Measurements from ENCODE around the gene ELMO1.

Gene ELMO1

DNA sequence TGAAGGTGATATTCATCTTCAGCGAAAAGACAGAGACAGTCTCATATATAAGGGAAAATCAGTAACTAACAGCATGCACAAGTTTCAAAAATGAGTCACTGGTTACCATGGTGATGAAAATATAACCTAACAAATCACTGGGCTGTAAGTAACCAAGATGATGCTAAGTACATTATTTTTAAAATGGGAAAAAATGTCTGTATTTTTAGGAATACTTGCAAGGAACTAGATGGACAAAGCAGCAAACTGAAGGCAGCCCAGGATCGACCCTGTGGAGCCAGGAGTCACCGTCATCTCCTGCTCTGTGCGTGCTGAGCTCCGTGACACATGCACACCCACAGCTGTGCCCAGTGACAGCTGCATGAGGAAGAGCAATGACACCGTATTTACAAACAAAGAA lies 137.3 kb downstream of the ELMO1 start:
- TF ChIP-seq JUND (IDR thresholded peaks at IDR 0.05; ENCODE audit: low read depth) = no peak
- no peak for DNase-seq (ENCODE audit: low read depth in 1 of 2, low spot score in 1 of 2)
- in situ Hi-C loops (cut with HindIII; ENCODE audit: low pct_unique_long_range_greater_than_20kb, low sequenced_read_pairs) = no loop called here

DNA sequence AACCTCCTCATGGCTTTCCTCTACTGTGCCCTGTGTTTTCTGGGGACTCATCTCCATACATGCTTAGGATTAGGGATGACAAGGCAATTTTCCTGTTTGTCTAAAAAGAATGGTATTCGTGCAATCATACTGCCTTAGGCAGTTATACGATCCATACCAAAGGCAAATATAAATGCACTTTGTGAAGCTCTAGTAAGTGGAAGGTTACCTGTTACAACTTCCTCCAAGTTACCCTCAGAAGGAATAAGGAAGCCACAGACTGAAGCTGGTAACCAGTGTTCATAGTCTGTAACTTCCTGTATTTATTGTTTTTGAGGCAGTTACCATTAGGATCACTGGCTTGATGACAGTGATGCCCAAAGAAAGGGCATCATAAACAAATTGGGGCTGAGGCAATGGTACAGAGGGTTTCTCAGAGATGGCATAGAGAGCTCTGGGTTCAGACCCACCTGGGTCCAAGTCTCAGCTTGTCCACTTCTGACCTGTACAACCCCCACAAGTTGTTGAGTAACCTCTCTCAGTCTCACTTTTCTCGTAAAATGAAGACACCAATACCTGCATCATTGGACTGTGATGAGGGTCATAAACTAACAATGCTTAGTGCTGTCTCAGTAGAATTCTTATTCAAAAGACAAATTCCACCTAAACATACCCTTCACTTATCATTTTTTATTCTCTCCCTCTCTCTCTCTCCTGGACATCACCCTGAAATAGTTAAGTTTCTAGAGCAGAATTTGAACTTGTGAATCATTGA lies 138.2 kb downstream of the ELMO1 start:
- in situ Hi-C loops (cut with HindIII; ENCODE audit: low pct_unique_long_range_greater_than_20kb, low sequenced_read_pairs) = no loop called here
- TF ChIP-seq JUND (IDR thresholded peaks at IDR 0.05; ENCODE audit: low read depth) = no peak
- peak in 1 of 2 experiments; percentile 13 for DNase-seq (ENCODE audit: low read depth in 1 of 2, low spot score in 1 of 2)

DNA sequence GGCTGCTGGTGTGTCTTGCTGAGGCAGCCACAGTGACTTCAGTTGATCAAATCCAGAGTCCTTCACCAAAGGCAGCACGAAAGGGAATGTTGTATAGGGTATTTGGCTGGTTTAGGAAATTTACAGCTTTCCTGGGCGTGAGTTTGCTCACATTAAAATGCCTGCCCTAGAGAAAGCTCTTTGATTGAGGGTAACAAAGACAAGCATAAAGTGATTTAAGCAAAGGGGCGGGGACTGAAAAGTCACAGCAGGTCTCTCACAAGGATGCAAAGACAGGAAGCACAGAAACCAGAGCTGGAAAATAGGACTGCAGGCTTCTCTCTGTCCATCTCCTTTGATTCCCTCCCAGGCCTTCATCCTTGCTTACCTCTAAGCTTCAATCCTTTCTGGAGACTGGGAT lies 139.2 kb downstream of the ELMO1 start:
- TF ChIP-seq JUND (IDR thresholded peaks at IDR 0.05; ENCODE audit: low read depth) = no peak
- in situ Hi-C loops (cut with HindIII; ENCODE audit: low pct_unique_long_range_greater_than_20kb, low sequenced_read_pairs) = no loop called here
- no peak for DNase-seq (ENCODE audit: low read depth in 1 of 2, low spot score in 1 of 2)

DNA sequence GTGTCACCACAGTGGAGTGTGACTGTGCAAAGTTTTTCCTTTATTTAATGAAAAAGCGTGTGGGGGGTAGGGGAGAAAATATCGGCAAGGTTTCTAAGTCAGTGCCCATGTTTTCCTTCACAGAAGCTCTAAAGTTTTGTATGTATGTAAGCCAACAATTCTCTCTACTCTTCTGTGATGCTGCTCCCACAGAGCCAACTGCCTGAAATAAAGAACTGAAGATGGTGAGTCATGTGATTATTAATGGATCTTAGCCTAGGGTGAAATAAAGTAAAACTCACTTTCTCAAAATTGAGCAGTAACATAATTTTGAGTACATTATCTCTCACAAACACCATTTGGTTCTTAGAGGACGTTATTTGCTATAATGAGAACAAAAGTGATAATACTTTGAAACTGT lies 143.7 kb downstream of the ELMO1 start:
- DNase-seq (ENCODE audit: low read depth in 1 of 2, low spot score in 1 of 2) = no peak
- in situ Hi-C loops (cut with HindIII; ENCODE audit: low pct_unique_long_range_greater_than_20kb, low sequenced_read_pairs) = no loop called here
- TF ChIP-seq JUND (IDR thresholded peaks at IDR 0.05; ENCODE audit: low read depth) = no peak

DNA sequence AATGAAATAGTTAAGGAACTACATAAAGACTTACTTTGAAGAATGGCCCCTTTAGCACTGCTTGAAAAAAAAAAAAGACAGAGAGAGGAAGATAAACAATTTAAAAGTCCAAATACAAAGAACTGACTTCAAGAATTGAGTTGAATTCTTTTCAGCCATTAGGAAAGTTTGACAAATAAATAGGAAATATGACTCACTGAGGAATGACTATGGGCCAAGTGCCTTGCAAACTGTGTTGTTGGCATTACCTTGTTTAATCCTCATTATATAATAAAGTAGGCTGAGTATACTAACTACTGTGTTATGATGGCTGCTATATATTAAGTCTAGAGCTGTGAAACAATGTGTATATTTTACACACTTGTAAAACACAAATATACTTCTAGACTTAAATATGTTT lies 151.1 kb downstream of the ELMO1 start:
- no peak for TF ChIP-seq JUND (IDR thresholded peaks at IDR 0.05; ENCODE audit: low read depth)
- in situ Hi-C loops (cut with HindIII; ENCODE audit: low pct_unique_long_range_greater_than_20kb, low sequenced_read_pairs) = no loop called here
- DNase-seq (ENCODE audit: low read depth in 1 of 2, low spot score in 1 of 2) = no peak

DNA sequence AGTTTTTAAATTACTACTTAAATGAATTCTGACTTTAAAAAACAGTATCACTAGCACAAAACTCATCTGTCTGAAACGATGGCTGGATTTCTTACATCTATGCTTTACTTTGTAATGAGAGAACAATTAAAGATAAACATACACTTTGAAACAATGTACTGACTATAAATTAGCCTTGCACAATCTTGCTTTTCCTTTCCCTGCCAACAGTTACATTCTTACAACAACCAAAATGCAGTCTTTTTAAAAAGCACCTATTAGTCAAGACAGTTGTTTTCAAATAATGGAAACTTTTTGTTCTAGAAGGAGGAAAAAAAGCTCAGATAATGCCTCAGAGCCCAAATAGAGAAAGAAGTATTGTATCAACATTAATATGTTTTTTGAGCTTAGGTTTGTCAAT lies 153.3 kb downstream of the ELMO1 start:
- TF ChIP-seq JUND (IDR thresholded peaks at IDR 0.05; ENCODE audit: low read depth) = no peak
- DNase-seq (ENCODE audit: low read depth in 1 of 2, low spot score in 1 of 2) = no peak
- in situ Hi-C loops (cut with HindIII; ENCODE audit: low pct_unique_long_range_greater_than_20kb, low sequenced_read_pairs) = no loop called here

DNA sequence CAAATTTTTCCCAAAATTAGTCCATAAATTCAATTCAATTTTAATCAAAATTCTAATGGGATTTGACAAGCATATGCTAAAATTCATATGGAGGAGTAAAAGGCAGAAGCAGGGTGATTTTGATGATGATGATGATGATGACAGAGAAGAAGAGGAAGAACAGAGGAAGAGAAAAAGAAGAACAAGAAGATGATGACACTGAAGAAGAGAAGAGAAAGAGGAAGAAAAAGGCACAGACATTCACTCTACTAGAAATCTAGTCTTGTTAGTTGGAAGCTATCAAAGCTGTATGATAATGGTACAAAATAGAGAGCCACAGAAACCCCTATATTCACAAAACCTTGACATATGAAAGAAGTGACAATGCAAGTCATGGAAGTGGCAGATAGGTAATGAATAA lies 157.9 kb downstream of the ELMO1 start:
- in situ Hi-C loops (cut with HindIII; ENCODE audit: low pct_unique_long_range_greater_than_20kb, low sequenced_read_pairs) = no loop called here
- no peak for DNase-seq (ENCODE audit: low read depth in 1 of 2, low spot score in 1 of 2)
- TF ChIP-seq JUND (IDR thresholded peaks at IDR 0.05; ENCODE audit: low read depth) = no peak

DNA sequence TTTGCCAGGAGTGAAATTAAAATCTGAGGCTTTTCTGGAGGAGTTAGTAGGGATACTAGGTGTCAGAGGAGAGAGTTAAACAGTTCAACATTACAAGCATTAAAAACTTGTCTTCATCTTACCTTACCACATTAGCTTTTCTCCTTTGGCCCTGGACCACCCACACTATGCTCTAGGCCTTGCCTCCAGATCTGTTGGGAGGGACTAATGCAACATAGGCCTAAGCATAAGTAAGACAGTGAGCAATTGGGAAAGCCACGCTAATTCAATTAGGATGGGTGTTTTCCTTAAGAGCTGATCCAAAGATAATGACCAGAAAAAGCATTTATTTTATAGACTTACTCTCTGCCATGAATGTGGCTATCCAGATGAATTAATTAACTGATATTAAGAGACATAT lies 158.9 kb downstream of the ELMO1 start:
- in situ Hi-C loops (cut with HindIII; ENCODE audit: low pct_unique_long_range_greater_than_20kb, low sequenced_read_pairs) = no loop called here
- TF ChIP-seq JUND (IDR thresholded peaks at IDR 0.05; ENCODE audit: low read depth) = no peak
- no peak for DNase-seq (ENCODE audit: low read depth in 1 of 2, low spot score in 1 of 2)

DNA sequence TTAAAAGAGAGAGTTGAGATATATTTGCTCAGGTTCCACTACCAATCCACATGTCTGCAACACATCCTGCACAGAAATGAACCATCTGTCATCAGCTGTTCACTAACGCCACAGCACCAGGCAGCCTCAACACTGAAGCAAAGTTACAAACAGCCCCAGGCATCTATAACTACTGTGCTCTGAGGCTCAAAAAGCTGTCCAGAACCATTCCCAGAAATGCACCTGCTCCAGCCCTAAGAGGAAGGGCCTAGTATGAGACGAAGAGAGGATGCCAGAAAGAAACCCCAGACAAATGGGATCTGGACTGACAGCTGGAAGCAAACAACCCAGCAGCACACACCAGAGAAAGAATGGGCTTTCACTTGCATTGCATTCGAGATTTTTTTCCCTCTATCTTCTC lies 159.3 kb downstream of the ELMO1 start:
- no peak for DNase-seq (ENCODE audit: low read depth in 1 of 2, low spot score in 1 of 2)
- in situ Hi-C loops (cut with HindIII; ENCODE audit: low pct_unique_long_range_greater_than_20kb, low sequenced_read_pairs) = no loop called here
- no peak for TF ChIP-seq JUND (IDR thresholded peaks at IDR 0.05; ENCODE audit: low read depth)

DNA sequence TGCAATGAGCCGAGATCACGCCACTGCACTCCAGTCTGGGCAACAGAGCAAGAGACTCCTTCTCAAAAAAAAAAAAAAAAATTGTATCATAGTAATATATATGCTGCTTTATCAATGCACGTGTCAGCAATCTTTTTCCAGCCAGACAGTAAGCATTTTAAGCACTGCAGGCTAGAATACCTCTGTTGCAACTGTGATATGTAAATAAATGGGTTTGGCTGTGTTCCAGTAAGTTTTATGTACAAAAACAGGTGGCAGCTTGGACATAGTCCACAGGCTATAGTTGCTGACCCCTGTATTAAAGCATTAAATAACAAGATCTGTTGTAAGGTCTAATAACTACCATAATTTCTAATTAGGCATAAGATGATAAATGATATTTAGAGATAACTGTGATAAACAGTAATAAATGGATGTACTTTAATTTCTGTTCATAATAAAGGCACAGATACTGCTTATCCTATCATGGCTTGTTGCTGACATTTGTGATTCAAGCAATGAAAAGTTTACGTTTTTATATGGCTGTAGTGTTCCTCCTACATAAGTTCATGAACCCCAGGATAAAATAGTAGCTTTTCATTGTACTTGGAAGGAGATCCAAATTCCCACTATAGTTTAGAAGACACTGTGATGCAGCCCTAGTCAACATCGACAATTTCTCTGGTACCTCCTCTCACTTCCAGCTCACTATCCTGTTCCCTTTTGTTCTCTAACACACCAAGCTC lies 161.4 kb downstream of the ELMO1 start:
- peak in 1 of 2 experiments; percentile 16 for DNase-seq (ENCODE audit: low read depth in 1 of 2, low spot score in 1 of 2)
- in situ Hi-C loops (cut with HindIII; ENCODE audit: low pct_unique_long_range_greater_than_20kb, low sequenced_read_pairs) = no loop called here
- TF ChIP-seq JUND (IDR thresholded peaks at IDR 0.05; ENCODE audit: low read depth) = no peak

DNA sequence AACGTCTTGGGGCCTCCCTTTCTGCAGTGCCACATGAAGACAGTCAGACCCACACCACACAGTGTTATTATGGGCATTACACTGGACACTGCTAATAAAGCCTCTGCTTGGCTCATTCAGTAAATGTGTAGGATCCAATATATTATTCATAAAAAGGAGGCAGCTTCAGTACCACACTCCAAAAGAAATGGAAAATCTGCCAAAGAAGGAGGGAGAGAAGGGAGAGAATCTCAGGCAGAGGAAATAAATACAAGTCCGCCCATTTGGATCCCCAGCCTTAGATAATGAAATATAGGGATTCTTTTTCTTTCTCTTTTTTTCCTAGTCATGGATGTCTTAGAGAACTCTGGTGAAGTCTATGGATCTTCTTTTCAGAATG lies 162.2 kb downstream of the ELMO1 start:
- TF ChIP-seq JUND (IDR thresholded peaks at IDR 0.05; ENCODE audit: low read depth) = no peak
- in situ Hi-C loops (cut with HindIII; ENCODE audit: low pct_unique_long_range_greater_than_20kb, low sequenced_read_pairs) = no loop called here
- no peak for DNase-seq (ENCODE audit: low read depth in 1 of 2, low spot score in 1 of 2)

DNA sequence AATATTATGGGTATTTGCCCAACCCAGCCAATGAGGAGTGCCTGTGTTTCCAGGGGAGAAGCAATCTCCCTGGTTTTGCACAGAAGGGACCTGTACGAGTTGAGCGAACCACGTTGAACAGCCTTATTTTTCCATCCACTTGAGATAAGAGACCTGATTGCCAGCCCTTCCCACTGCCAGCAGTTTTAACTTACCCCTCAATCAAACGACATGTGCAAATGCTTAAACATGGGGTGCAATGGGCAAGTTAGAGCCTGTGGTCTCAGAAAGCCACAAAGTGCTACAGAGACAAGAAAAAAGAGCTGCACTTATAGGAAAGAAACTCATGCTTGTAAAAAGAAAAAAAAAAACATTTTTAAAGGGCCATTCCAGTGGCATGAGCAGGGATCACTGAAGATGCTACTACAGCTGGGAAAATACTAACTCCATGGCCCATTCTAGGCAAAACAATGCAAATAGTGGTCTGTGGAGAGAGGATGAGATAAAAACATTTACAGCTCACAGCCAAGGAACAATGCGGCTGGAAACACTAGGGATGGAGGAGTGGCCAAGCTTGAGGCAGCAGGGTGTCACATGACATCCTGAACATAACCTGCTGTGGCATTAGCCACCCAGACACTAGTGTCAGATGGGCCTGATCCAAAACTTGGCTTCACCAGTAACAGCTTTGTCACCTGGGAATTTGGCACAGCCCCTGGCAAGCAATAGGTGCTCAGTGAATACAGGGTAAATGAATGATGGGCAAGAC lies 162.8 kb downstream of the ELMO1 start:
- in situ Hi-C loops (cut with HindIII; ENCODE audit: low pct_unique_long_range_greater_than_20kb, low sequenced_read_pairs) = no loop called here
- no peak for DNase-seq (ENCODE audit: low read depth in 1 of 2, low spot score in 1 of 2)
- TF ChIP-seq JUND (IDR thresholded peaks at IDR 0.05; ENCODE audit: low read depth) = no peak

DNA sequence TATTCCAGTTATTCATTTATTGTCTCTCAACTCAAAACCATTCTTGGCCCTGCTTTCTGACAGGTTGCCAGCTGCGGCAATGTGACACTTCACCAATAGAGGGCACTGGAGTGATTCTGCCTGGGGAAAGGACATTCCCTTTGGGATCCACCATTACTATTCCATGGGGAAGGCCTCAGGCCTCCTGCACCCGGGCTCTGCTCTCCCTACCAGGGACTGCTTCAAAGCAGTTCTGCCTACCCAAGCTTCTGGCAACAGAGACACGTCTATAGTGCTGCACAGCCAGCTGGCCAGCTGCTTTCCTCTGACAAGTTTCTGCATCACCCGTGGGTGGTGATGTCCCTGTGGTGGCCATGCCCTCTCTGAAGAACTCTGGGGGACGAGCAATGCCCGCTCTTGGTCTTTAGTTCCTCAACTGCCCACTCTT lies 163.8 kb downstream of the ELMO1 start:
- in situ Hi-C loops (cut with HindIII; ENCODE audit: low pct_unique_long_range_greater_than_20kb, low sequenced_read_pairs) = no loop called here
- no peak for TF ChIP-seq JUND (IDR thresholded peaks at IDR 0.05; ENCODE audit: low read depth)
- DNase-seq (ENCODE audit: low read depth in 1 of 2, low spot score in 1 of 2) = peak in 1 of 2 experiments; percentile 68
